ENCODE data around the gene ZBTB25. TPM values are rescaled to one million over a fixed set of nuclear protein-coding genes. Genes with fewer than 3 reads are reported as not detected.
A peak's percentile ranks its signal among the peaks of the same experiment; 100 is the strongest.

ZBTB25 gene
- total RNA-seq, 4 donors from 2014 or later: 7.3 to 13.3 (median 10.4) TPM

- peak overlapping the region; percentile 79 to 95 (median 86) for H3K27ac ChIP-seq (replicated peaks in 1 of 4)
- intact Hi-C loops (cut with DNase I): no loop called here
- peak overlapping the region; percentile 68 to 70 (median 68) for H3K4me3 ChIP-seq
- 2% methylated on average over 7 of the region's 73 CpGs for WGBS
- TF ChIP-seq POLR2A (IDR thresholded peaks at IDR 0.05; ENCODE audit: low read depth) (no peak), POLR2AphosphoS5 (IDR thresholded peaks at IDR 0.05) (peak; percentile 38 to 74)
- H3K9me3 ChIP-seq: peaks cover 0 to 7% (median 0%) of the 10 kb centered on the region in 4 donors
- H3K36me3 ChIP-seq: no peaks in the 10 kb centered on the region
- H3K4me1 ChIP-seq: peaks cover 19 to 36% (median 23%) of the 10 kb centered on the region in 4 donors
- H3K27me3 ChIP-seq: peaks cover 0 to 7% (median 0%) of the 10 kb centered on the region in 4 donors
- no peak for DNase-seq (ENCODE audit: extremely low spot score)
These were observed 37.8 kb upstream of the ZBTB25 start for GRCh38 chr14:64541261-64541971.

GRCh38 chr14:64540208-64541202 lies 36.9 kb upstream of the ZBTB25 start, which contains the start of gene HSPA2:
HSPA2 (plus strand) TSS chr14:64540741; CDS start chr14:64540850, 109 bp downstream.
- Histone ChIP-seq H3K9me3 (peaks cover 0 to 7% (median 0%) of the 10 kb centered on the region in 4 donors), H3K4me3 (peak within 1 kb of the TSS; percentile 68 to 70 (median 68)), H3K4me1 (peaks cover 18 to 31% (median 23%) of the 10 kb centered on the region in 4 donors), H3K27me3 (peaks cover 0 to 7% (median 0%) of the 10 kb centered on the region in 4 donors), H3K36me3 (no peaks in the 10 kb centered on the region), H3K27ac (replicated peaks in 1 of 4) (peak within 1 kb of the TSS; percentile 91 to 95 (median 93))
- intact Hi-C loops (cut with DNase I): no loop called here
- DNase-seq (ENCODE audit: extremely low spot score): peak; percentile 99
- TF ChIP-seq POLR2A (IDR thresholded peaks at IDR 0.05; ENCODE audit: low read depth) (peak; percentile 90), POLR2AphosphoS5 (IDR thresholded peaks at IDR 0.05) (peak; percentile 90 to 99), CTCF (IDR thresholded peaks at IDR 0.05) (peak; percentile 86 to 94 (median 86)), EP300 (IDR thresholded peaks at IDR 0.05) (no peak)
- WGBS: 10% methylated on average over 44 of the region's 79 CpGs

- H3K4me1 ChIP-seq: peaks cover 11 to 21% (median 17%) of the 10 kb centered on the region in 4 donors
- WGBS: 87% methylated on average over 4 of the region's 4 CpGs
- H3K9me3 ChIP-seq: peaks cover 0 to 7% (median 0%) of the 10 kb centered on the region in 4 donors
- no peak for TF ChIP-seq EP300 (IDR thresholded peaks at IDR 0.05)
- no peak for TF ChIP-seq POLR2A (IDR thresholded peaks at IDR 0.05; ENCODE audit: low read depth)
- no peak for TF ChIP-seq CTCF (IDR thresholded peaks at IDR 0.05)
- no peak for TF ChIP-seq POLR2AphosphoS5 (IDR thresholded peaks at IDR 0.05)
- H3K36me3 ChIP-seq: no peaks in the 10 kb centered on the region
- intact Hi-C loops (cut with DNase I): loop anchor here (10.0 kb wide), 1 partner anchor 228 kb away; no protein-coding TSS in a partner anchor
- H3K27me3 ChIP-seq: peaks cover 0 to 7% (median 0%) of the 10 kb centered on the region in 4 donors
- no peak overlapping the region for H3K27ac ChIP-seq (replicated peaks in 1 of 4)
- no peak overlapping the region for H3K4me3 ChIP-seq
- no peak for DNase-seq (ENCODE audit: extremely low spot score)
These were observed 33.0 kb upstream of the ZBTB25 start for GRCh38 chr14:64536488-64537245.

GRCh38 chr14:64531567-64531966 lies 27.9 kb upstream of the ZBTB25 start:
- 51% methylated on average over 2 of the region's 2 CpGs for WGBS
- intact Hi-C loops (cut with DNase I): loop anchor here (10.0 kb wide), 1 partner anchor 233 kb away; no protein-coding TSS in a partner anchor
- Histone ChIP-seq H3K36me3 (peaks cover 0 to 6% (median 0%) of the 10 kb centered on the region in 4 donors), H3K9me3 (no peaks in the 10 kb centered on the region), H3K27ac (replicated peaks in 1 of 4) (no peak overlapping the region), H3K4me3 (no peak overlapping the region), H3K4me1 (no peaks in the 10 kb centered on the region), H3K27me3 (no peaks in the 10 kb centered on the region)
- no peak for DNase-seq (ENCODE audit: extremely low spot score)
- TF ChIP-seq CTCF (IDR thresholded peaks at IDR 0.05) (no peak), EP300 (IDR thresholded peaks at IDR 0.05) (no peak), POLR2A (IDR thresholded peaks at IDR 0.05; ENCODE audit: low read depth) (no peak), POLR2AphosphoS5 (IDR thresholded peaks at IDR 0.05) (no peak)
